Stomach smooth muscle (tissue), 2 donors: ENCODE data around the gene MIPEP.
A peak's percentile ranks its signal among the peaks of the same experiment; 100 is the strongest.
"Not testable (repeated sequence)": the region's sequence is repeated elsewhere in the genome, so short reads cannot be mapped to it uniquely, and the experiment has no call there.

Experiments used
- H3K27ac ChIP-seq: one replicate; pipeline ENCODE4 v1.7.0; 2013; ENCODE audit warnings: mild to moderate bottlenecking, low read length, inconsistent platforms
- H3K27me3 ChIP-seq, 2 donors: one replicate each; pipeline ENCODE4 v1.7.0; 2013; ENCODE audit warnings: low read length in 2 of 2; ENCODE audit not compliant: insufficient read depth in 2 of 2, control insufficient read depth in 1 of 2
- H3K36me3 ChIP-seq, 2 donors: one replicate each; pipeline ENCODE4 v1.7.0; 2013; ENCODE audit warnings: low read length in 2 of 2; ENCODE audit not compliant: control insufficient read depth in 2 of 2, insufficient read depth in 2 of 2
- H3K4me1 ChIP-seq: one replicate; pipeline ENCODE4 v1.7.0; 2013; ENCODE audit warnings: low read length; ENCODE audit not compliant: control insufficient read depth, insufficient read depth
- H3K4me3 ChIP-seq, 2 donors: one replicate each; pipeline ENCODE4 v1.7.0; 2013; ENCODE audit warnings: low read length in 2 of 2
- H3K9ac ChIP-seq, 2 donors: one replicate each; pipeline ENCODE4 v1.7.0; 2013; ENCODE audit warnings: low read length in 2 of 2, mild to moderate bottlenecking in 1 of 2
- H3K9me3 ChIP-seq, 2 donors: one replicate each; pipeline ENCODE4 v1.7.0; 2013; ENCODE audit warnings: low read length in 2 of 2; ENCODE audit not compliant: control insufficient read depth in 2 of 2
- donor health status: healthy.
- donor health status: Pancreatic carcinoma.

Gene MIPEP

DNA sequence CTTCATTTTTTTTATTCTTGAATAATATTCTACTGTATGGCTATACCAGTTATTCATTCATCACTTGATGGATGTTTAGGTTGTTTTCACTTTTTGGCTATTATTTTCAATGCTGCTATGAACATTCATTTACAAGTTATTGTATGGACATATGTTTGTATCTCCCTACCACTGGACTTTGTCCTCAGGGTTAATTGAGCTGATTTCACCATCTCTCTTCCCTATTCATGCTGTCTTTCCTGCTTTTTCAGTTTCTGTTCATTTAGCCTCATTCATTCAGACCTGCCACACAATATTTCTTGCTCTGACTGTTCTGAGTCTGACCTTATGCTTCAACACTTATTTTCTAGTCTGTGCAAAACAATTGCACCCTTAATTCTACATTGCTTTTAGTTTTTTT, 20.4 kb upstream of the MIPEP start:
- Histone ChIP-seq H3K4me3 (no peak overlapping the region), H3K4me1 (no peaks in the 10 kb centered on the region), H3K27ac (no peak overlapping the region), H3K9me3 (no peaks in the 10 kb centered on the region), H3K36me3 (no peaks in the 10 kb centered on the region), H3K9ac (no peak overlapping the region), H3K27me3 (no peaks in the 10 kb centered on the region)

DNA sequence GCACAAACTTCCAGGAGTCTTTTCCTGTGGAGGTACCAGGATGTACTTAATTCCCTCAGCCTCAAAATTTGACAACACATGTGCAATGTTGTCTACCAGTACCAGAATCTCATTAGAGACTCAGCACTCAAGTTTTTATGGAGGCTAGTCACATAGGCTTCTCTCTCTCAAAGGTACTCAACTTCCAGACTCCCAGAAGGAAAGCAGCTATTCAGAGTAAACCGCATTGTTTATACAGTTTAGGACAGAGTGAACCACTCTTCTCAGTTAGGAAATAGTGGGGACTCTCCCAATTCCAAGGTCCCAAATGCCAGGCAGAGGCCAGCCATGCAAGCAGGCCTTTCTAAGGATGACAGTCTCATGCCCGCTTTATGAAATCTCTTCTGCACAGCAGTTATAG, 16.6 kb upstream of the MIPEP start:
- Histone ChIP-seq H3K36me3 (no peaks in the 10 kb centered on the region), H3K9ac (no peak overlapping the region), H3K27ac (no peak overlapping the region), H3K27me3 (peaks cover 9 to 17% of the 10 kb centered on the region in 2 donors), H3K4me3 (no peak overlapping the region), H3K4me1 (peaks cover 6% of the 10 kb centered on the region), H3K9me3 (no peaks in the 10 kb centered on the region)

GRCh38 chr13:23903906-23904280, 14.7 kb upstream of the MIPEP start:
- no peaks in the 10 kb centered on the region for H3K9me3 ChIP-seq
- no peak overlapping the region for H3K27ac ChIP-seq
- no peaks in the 10 kb centered on the region for H3K36me3 ChIP-seq
- peaks cover 6% of the 10 kb centered on the region for H3K4me1 ChIP-seq
- H3K27me3 ChIP-seq = peaks cover 9 to 17% of the 10 kb centered on the region in 2 donors
- H3K4me3 ChIP-seq = no peak overlapping the region
- H3K9ac ChIP-seq = no peak overlapping the region

DNA sequence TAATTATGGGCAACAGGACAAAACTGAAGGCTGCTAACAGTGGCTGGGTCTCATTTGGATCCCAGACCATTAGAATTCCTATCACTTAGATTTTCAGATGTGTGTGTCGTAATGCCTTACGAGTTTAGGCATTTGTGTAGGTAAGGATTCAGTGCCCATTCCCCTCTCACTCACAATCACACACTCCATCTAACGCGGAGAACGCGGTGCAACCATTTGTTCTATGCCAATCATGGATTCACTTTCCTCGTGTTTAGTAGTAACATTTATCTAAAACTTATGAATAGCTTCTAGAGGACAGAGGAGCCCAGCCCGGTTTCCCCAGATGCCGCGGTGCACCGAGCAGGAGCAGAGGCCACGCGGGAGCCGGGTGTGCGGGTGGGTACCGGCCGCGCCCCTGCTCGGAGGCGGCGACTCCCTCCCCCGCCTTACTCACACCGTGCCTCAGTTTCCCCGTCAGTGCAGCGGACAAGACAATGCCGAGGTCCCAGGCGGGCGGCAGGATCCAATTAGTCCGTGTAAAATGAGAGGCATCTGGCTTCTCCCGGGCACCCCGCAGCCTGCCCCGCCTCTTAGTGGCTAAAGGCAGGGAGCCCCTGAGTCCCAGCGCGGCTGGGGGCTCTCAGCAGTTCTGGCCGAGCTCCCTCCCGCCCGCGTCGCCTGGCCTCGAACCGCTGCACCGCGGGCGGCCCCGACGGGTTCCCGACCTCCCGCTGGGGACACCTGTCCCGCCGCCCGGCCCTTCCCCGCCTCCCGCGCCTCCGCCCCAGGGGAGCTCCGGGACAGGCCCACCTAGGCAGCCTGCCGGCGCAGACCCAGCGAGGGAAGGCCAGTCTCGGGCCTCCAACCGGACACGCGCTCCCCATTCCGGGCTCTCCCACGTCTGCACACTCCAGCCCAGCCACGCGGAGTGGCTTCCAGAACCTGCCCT, 14.0 kb upstream of the MIPEP start:
- H3K36me3 ChIP-seq = no peaks in the 10 kb centered on the region
- H3K9ac ChIP-seq = no peak overlapping the region
- peaks cover 9 to 17% of the 10 kb centered on the region in 2 donors for H3K27me3 ChIP-seq
- H3K9me3 ChIP-seq = no peaks in the 10 kb centered on the region
- H3K27ac ChIP-seq = no peak overlapping the region
- H3K4me3 ChIP-seq = peak overlapping the region in 1 of 2 donors; percentile 29
- H3K4me1 ChIP-seq = peaks cover 7% of the 10 kb centered on the region

- Histone ChIP-seq H3K9ac (no peak overlapping the region), H3K27ac (no peak overlapping the region), H3K36me3 (no peaks in the 10 kb centered on the region), H3K27me3 (peaks cover 9 to 17% of the 10 kb centered on the region in 2 donors), H3K4me3 (no peak overlapping the region), H3K9me3 (no peaks in the 10 kb centered on the region), H3K4me1 (peaks cover 10% of the 10 kb centered on the region)
Observed at GRCh38 chr13:23901365-23901764, 12.2 kb upstream of the MIPEP start.

- Histone ChIP-seq H3K27ac (no peak overlapping the region), H3K4me1 (peaks cover 10% of the 10 kb centered on the region), H3K4me3 (no peak overlapping the region), H3K36me3 (no peaks in the 10 kb centered on the region), H3K27me3 (peaks cover 9 to 17% of the 10 kb centered on the region in 2 donors), H3K9ac (no peak overlapping the region), H3K9me3 (no peaks in the 10 kb centered on the region)
Observed at GRCh38 chr13:23899555-23899954, 10.4 kb upstream of the MIPEP start.

- Histone ChIP-seq H3K36me3 (no peaks in the 10 kb centered on the region), H3K9ac (no peak overlapping the region), H3K27ac (no peak overlapping the region), H3K9me3 (no peaks in the 10 kb centered on the region), H3K27me3 (peaks cover 4 to 7% of the 10 kb centered on the region in 2 donors), H3K4me1 (peaks cover 7% of the 10 kb centered on the region), H3K4me3 (no peak overlapping the region)
Observed at GRCh38 chr13:23898101-23898500, 8.9 kb upstream of the MIPEP start.

DNA sequence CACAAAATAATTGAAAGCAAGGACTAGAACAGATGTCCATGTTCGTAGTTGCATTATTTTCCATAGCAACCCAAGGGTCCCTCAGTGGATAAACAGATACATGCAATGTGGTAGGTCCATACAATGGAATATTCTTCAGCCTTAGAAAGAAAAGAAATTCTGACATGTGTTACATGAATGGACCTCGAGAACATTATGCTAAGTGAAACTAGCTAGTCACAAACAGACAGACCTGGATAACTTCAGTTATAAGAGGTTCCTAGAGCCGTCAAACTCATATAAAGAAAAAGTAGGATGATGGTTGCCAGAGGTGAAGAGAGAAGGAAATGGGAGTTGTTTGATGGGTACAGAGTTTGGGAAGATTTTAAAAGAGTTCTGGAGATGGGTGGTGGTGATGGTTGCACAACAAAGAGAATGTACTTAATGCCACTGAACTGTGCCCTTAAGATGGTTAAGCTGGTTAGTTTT, 8.3 kb upstream of the MIPEP start, which contains the start of gene C1QTNF9B:
C1QTNF9B (minus strand) TSS at position 51 of the 468 bp plus-strand sequence.
- not testable (repeated sequence) for H3K4me1 ChIP-seq, H3K9ac ChIP-seq, H3K9me3 ChIP-seq, H3K36me3 ChIP-seq, H3K4me3 ChIP-seq, H3K27ac ChIP-seq, H3K27me3 ChIP-seq

DNA sequence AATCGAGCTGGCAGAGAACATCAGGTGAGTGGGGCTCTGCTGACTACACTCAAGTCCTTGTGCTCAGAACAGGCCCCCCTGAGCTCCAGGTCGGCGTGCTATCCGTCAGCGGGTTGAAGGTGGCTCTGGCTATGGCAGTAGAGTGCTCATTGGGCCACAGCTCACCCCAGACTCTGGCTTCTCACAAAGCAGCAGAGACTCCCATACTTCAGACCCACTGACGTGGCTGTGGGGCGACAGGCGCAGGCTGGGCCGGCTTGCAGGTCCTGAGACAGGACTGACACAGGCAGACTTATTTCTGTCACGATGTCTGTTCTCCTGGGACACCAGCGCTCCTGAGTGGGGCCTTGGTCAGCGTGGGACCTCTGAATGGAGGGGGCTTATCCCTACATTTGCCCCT, 5.5 kb upstream of the MIPEP start:
- not testable (repeated sequence) for H3K9me3 ChIP-seq, H3K9ac ChIP-seq, H3K27me3 ChIP-seq, H3K27ac ChIP-seq, H3K4me1 ChIP-seq, H3K36me3 ChIP-seq, H3K4me3 ChIP-seq

DNA sequence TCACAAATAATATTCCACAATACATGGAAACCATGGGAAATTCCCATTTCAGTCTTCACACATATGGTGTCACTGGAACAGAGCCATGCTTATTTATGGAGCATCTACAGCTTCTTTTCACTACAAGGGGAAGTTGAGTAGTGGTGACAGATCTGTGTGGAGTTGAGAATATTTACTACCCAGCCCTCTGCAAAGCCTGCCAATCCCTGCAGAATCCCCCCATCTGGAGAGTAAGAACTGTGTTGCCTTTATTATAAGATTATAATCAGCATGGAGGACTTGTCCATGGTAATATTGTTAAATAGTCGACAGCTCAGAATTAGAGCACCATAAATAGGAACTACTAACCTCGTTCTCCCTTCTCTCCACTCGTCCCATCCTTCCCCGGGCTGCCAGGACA, 4.6 kb upstream of the MIPEP start:
- not testable (repeated sequence) for H3K27me3 ChIP-seq, H3K9ac ChIP-seq, H3K36me3 ChIP-seq, H3K4me3 ChIP-seq, H3K4me1 ChIP-seq, H3K27ac ChIP-seq, H3K9me3 ChIP-seq
